GM21619 (cell line): ENCODE data around the gene LYSET.
A peak's percentile ranks its signal among the peaks of the same experiment; 100 is the strongest.
"Not testable (repeated sequence)": the region's sequence is repeated elsewhere in the genome, so short reads cannot be mapped to it uniquely, and the experiment has no call there.

Experiments used
- ATAC-seq: cut with Tn5 transposase; IDR thresholded peaks from one replicate; pipeline ENCODE4 v1.9.1; 2021; ENCODE audit not compliant: unreplicated experiment

Gene LYSET

GRCh38 chr14:93168610-93169009 is 16.5 kb upstream of the LYSET start:
- not testable (repeated sequence) for ATAC-seq

DNA sequence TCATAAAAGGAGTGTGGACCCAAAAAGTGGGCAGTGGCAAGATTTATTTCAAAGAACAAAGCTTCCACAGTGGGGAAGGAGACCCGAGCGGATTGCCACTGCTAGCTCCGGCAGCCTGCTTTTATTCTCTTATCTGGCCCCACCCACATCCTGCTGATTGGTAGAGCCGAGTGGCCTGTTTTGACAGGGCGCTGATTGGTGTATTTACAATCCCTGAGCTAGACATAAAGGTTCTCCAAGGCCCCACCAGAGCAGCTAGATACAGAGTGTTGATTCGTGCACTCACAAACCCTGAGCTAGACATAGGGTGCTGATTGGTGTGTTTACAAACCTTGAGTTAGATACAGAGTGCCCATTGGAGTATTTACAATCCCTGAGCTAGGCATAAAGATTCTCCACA is 15.5 kb upstream of the LYSET start:
- ATAC-seq: not testable (repeated sequence)

DNA sequence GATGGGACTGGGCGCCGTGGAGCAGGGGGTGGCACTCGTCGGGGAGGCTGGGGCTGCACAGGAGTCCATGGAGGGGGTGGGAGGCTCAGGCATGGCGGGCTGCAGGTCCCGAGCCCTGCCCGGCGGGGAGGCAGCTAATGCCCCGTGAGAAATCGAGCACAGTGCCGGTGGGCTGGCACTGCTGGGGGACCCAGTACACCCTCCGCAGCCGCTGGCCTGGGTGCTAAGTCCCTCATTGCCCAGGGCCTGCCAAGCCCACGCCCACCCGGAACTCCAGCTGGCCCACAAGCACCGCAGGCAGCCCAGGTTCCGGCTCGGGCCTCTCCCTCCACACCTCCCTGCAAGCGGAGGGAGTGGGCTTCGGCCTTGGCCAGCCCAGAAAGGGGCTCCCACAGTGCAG is 15.0 kb upstream of the LYSET start:
- ATAC-seq: not testable (repeated sequence)

GRCh38 chr14:93171376-93171775 is 13.7 kb upstream of the LYSET start:
- ATAC-seq: no peak

DNA sequence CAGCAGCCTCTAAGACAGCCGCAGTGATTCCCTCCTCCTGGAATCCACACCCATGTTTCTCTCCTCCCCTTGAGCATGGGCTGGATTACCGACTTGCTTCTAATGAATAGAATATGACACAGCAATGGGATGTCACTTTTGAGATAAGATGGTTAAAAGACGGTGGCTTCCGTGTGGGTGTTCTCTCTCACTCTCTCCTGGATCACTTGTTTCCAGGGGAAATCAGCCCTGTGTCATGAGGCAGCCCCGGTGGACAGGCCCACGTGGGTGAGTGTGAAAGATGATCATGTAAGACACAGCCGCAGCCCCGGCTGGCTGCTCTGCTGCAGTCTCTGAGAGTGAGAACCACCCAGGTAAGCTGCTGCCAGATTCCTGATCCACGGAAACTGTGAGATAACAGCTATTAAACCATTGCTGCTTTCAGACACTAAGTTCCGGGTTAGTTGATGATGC is 11.1 kb upstream of the LYSET start:
- no peak for ATAC-seq

DNA sequence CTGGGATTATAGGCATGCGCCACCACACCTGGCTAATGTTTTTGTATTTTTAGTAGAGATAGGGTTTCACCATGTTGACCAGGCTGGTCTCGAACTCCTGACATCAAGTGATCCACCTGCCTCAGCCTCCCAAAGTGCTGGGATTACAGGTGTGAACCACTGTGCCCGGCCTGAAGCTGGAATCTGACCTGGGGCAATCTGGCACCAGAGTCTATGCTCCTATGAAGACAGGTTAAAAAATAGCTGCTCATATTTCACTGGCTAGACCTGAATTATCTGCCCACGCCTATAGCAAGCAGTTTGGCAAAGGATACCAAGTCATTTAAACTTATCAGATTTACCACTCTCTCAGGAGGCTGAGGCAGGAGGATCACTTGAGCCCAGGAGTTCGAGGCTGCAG is 10.4 kb upstream of the LYSET start:
- ATAC-seq: not testable (repeated sequence)

GRCh38 chr14:93175492-93175891 is 9.6 kb upstream of the LYSET start:
- ATAC-seq: no peak

GRCh38 chr14:93183596-93184317 is 1.4 kb upstream of the LYSET start:
- ATAC-seq: no peak

DNA sequence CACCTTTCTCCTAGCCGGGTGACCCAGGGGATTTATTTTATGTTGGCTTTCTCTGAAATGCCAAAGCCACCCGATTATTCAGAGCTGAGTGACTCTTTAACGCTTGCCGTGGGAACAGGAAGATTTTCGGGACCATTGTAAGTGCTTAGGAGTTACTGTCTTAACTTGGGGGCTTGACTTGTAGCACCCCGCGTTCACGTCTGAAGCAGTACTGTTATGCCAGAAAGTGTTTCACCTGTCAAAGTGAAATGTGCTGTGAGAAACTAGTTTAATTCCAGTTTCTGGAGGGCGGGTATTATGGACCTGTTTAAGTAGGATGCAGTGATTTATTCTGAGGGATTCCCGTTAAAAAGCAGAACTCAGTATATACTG is 218 bp downstream of the LYSET start:
- no peak for ATAC-seq

DNA sequence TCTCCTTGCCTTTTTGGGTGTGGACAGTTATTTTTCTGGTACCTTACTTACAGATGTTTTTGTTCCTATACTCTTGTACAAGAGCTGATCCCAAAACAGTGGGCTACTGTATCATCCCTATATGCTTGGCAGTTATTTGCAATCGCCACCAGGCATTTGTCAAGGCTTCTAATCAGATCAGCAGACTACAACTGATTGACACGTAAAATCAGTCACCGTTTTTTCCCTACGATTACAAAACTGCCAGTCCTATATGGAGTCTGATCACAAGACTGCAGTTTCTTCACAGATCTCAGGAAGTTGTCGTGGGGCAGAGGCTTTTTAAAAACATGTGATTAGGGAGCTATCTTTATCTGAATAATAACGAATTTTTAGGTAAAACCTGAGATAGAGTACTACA is 1.3 kb downstream of the LYSET start:
- no peak for ATAC-seq

- ATAC-seq: no peak
These were observed 1.8 kb downstream of the LYSET start for GRCh38 chr14:93186956-93187355.

GRCh38 chr14:93195316-93195999 is 10.3 kb downstream of the LYSET start:
- no peak for ATAC-seq

- no peak for ATAC-seq
These were observed 13.9 kb downstream of the LYSET start for GRCh38 chr14:93199031-93199430.

DNA sequence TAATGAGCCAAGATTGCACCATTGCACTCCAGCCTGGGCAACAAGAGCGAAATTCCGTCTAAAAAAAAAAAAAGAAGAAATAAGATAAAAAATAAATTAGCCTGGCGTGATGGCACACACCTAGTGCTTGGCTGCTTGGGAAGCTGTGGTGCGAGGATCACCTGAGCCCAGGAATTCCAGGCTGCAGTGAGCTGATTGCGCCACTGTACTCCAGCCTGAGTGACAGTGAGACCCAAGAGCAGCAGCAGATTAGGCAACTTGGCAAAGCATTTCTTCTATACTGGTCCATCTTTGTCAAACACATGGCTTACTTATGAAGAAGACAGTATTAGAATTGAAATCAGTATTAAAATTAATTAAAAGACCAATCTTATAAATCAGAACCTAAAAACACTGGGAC is 15.4 kb downstream of the LYSET start:
- ATAC-seq: no peak

- no peak for ATAC-seq
These were observed 16.1 kb downstream of the LYSET start for GRCh38 chr14:93201155-93201704.

- peak; percentile 81 for ATAC-seq
These were observed 21.8 kb downstream of the LYSET start, which contains the start of the genes GON7 and UBR7 for GRCh38 chr14:93206793-93207467. GON7 (minus strand) TSS chr14:93207065; CDS start chr14:93207037, 28 bp downstream. UBR7 (plus strand) TSS chr14:93207256; CDS start chr14:93207292, 36 bp downstream.

DNA sequence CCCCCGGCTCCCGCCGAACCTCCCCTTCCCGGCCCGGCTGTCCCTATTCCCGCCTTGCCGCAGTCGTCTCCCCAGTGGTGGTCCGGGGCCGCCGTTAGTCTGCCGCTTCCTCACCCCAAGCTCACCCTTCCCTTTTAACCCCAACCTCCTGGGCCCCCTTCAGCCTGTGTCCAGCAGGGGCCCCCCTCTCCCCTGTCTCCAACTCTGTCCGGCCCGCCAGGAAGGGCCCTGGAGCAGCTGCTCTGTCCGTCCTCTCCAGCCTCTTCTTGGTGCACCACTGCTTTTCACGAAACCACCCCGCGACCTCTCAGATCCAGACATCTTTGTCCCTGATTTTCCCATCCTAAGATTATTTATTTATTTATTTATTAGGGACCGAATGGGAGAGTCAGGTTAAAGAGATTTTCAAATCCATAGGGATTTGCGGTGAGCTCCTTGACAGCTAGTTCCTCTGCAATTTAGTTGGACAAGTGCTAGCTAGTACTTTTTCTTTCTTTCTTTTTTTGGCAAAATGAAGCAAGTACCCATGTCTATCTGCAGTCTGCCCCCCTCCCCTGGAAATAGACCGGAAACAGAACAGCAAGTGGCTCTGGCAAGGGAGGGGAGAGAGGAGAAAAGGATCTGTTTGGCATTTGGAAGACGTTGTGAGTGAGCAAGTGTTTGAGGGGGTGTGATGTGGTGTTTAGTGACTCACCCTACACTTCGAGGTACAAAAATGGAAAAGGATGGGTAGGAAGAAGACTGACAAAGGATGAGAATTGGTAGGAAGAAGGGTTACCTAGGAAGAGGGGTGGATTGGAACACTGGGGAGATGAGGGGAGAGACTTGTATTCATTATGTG is 22.6 kb downstream of the LYSET start:
- ATAC-seq: peak; percentile 41

- peak; percentile 63 for ATAC-seq
These were observed 27.3 kb downstream of the LYSET start for GRCh38 chr14:93212432-93212831.

DNA sequence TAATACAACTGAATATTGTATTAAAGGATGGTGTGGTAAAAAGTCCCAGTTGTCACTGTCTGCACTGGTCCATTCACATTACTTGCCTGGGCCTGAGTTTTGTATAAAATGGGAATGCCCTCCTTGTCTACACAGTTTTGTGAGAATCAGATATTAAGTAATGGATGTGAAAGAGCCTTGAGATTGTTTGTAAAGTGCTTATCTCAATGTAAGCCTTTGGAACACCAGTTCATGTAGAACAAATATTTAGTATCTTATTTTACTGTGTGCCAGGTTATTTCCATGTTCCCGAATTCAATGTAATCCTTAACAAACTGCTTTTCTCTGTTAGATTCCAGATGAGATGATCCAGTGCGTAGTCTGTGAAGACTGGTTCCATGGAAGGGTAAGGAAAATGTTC is 29.5 kb downstream of the LYSET start:
- no peak for ATAC-seq

GRCh38 chr14:93219103-93219726 is 34.1 kb downstream of the LYSET start:
- peak; percentile 83 for ATAC-seq
